ENCODE data around the gene ETNK2. TPM values are rescaled to one million over a fixed set of nuclear protein-coding genes. Genes with fewer than 3 reads are reported as not detected.

The ETNK2 gene
- total RNA-seq, 1 experiment from 2014 or later, result 10.5 TPM

- DNase-seq (ENCODE audit: low read depth), result no peak
Observed at GRCh38 chr1:204176049-204176448, 24.2 kb upstream of the ETNK2 start.

- no peak for DNase-seq (ENCODE audit: low read depth)
Observed at GRCh38 chr1:204174958-204175357, 23.1 kb upstream of the ETNK2 start.

- DNase-seq (ENCODE audit: low read depth), result no peak
Observed at GRCh38 chr1:204172404-204173029, 20.7 kb upstream of the ETNK2 start.

- DNase-seq (ENCODE audit: low read depth), result peak; percentile 74
Observed at GRCh38 chr1:204171751-204172178, 19.9 kb upstream of the ETNK2 start.

- DNase-seq (ENCODE audit: low read depth), result no peak
Observed at GRCh38 chr1:204170494-204171155, 18.8 kb upstream of the ETNK2 start.

GRCh38 chr1:204169858-204170257 is 18.0 kb upstream of the ETNK2 start:
- DNase-seq (ENCODE audit: low read depth), result no peak

- DNase-seq (ENCODE audit: low read depth), result no peak
Observed at GRCh38 chr1:204167730-204168129, 15.9 kb upstream of the ETNK2 start.

- DNase-seq (ENCODE audit: low read depth), result no peak
Observed at GRCh38 chr1:204166219-204166618, 14.4 kb upstream of the ETNK2 start, which contains the start of gene REN. REN (minus strand) TSS chr1:204166337; CDS start chr1:204166293, 44 bp downstream.

- peak; percentile 82 for DNase-seq (ENCODE audit: low read depth)
Observed at GRCh38 chr1:204162494-204163074, 10.7 kb upstream of the ETNK2 start.

GRCh38 chr1:204161609-204162493 is 10.0 kb upstream of the ETNK2 start:
- DNase-seq (ENCODE audit: low read depth), result no peak

GRCh38 chr1:204157962-204158361 is 6.1 kb upstream of the ETNK2 start:
- no peak for DNase-seq (ENCODE audit: low read depth)

GRCh38 chr1:204155881-204156280 is 4.0 kb upstream of the ETNK2 start:
- no peak for DNase-seq (ENCODE audit: low read depth)

- no peak for DNase-seq (ENCODE audit: low read depth)
Observed at GRCh38 chr1:204154568-204155255, 2.9 kb upstream of the ETNK2 start.

- DNase-seq (ENCODE audit: low read depth), result no peak
Observed at GRCh38 chr1:204153667-204154066, 1.8 kb upstream of the ETNK2 start.

GRCh38 chr1:204152310-204153044 is 633 bp upstream of the ETNK2 start:
- DNase-seq (ENCODE audit: low read depth), result peak; percentile 13

GRCh38 chr1:204150702-204151551 is 917 bp downstream of the ETNK2 start:
- no peak for DNase-seq (ENCODE audit: low read depth)

GRCh38 chr1:204149635-204150565 is 1.9 kb downstream of the ETNK2 start:
- DNase-seq (ENCODE audit: low read depth), result no peak

GRCh38 chr1:204149107-204149506 is 2.7 kb downstream of the ETNK2 start:
- no peak for DNase-seq (ENCODE audit: low read depth)

Data from Daoy (cell line).